K562 (cell line): ENCODE measurements around the gene ZDHHC24. TPM values are rescaled to one million over a fixed set of nuclear protein-coding genes. Genes with fewer than 3 reads are reported as not detected.

Experiments used
- ATAC-seq: fragments of 200-7000 bp; cut with Tn5 transposase; 3 replicates; pipeline ENCODE4 v1.9.1; 2020; ENCODE audit warnings: moderate library complexity
- BruUV-seq: library from RNA; stranded (reverse); fragments of 400-500 nt; replicated peaks from 2 replicates; lab custom pipeline; 2021; lab: Mats Ljungman, UMichigan
- CTCF ChIA-PET: fragments of 300-600 bp; formaldehyde crosslinking; extraction: SDS; loops from one replicate; lab custom pipeline; 2021; ENCODE audit warnings: low intra/inter-chr PET ratio; lab: Yijun Ruan, JAX
- POLR2A ChIA-PET: fragments of 300-600, 350-650 bp; sonication (Branson Sonifier 250); formaldehyde crosslinking; extraction: SDS; loops from one replicate; lab custom pipeline; 2021; ENCODE audit warnings: antibody characterized with exemption, inconsistent platforms; lab: Yijun Ruan, JAX
- DNase-seq, 4 experiments: peaks; one replicate each; pipeline versions ENCODE4 v3.0.0 to v3.0.0-alpha.2; 2011 to 2018; ENCODE audit warnings: low spot score in 3 of 4, mixed read lengths in 3 of 4; ENCODE audit errors: extremely low read depth in 1 of 4
- FAIRE-seq: peaks from 2 replicates; lab custom pipeline; 2011; peaks lifted over from hg19 to GRCh38; lab: Jason Lieb, UNC
- H2AFZ ChIP-seq: 2 replicates; pipeline ENCODE4 v1.6.0; 2011; ENCODE audit warnings: low read depth, low read length, control low read depth, inconsistent platforms
- H3K27ac ChIP-seq: fragments of 200-600 bp; 3 replicates; pipeline ENCODE4 v1.8.0; 2011; ENCODE audit warnings: low read depth, mild to moderate bottlenecking, control low read depth, inconsistent platforms, low read length, moderate library complexity, mixed read lengths; ENCODE audit errors: extremely low read depth
- H3K27me3 ChIP-seq, 2 experiments: fragments of 300-600 bp in 1 of 2; 2 replicates in 1 of 2; 3 replicates in 1 of 2; pipeline versions ENCODE4 v1.6.0 to v1.8.0; 2011; ENCODE audit warnings: inconsistent platforms in 2 of 2, low read length in 2 of 2, mild to moderate bottlenecking in 1 of 2, mixed read lengths in 1 of 2, moderate library complexity in 1 of 2; ENCODE audit not compliant: control insufficient read depth in 2 of 2, insufficient read depth in 2 of 2
- H3K36me3 ChIP-seq: fragments of 300-600 bp; 3 replicates; pipeline ENCODE4 v1.8.0; 2011; ENCODE audit warnings: mild to moderate bottlenecking, low read length, inconsistent platforms; ENCODE audit not compliant: control insufficient read depth, insufficient read depth
- H3K4me1 ChIP-seq, 2 experiments: fragments of 200-600 bp in 1 of 2; replicated peaks in 1 of 2; 2 replicates in 1 of 2; 3 replicates in 1 of 2; pipeline versions ENCODE4 v1.5.1 to v1.8.0; 2011; ENCODE audit warnings: inconsistent platforms in 2 of 2, low read length in 2 of 2, mild to moderate bottlenecking in 1 of 2, mixed read lengths in 1 of 2, moderate library complexity in 1 of 2; ENCODE audit not compliant: control insufficient read depth in 2 of 2, insufficient read depth in 2 of 2
- H3K4me2 ChIP-seq: 2 replicates; pipeline ENCODE4 v1.6.1; 2011; ENCODE audit warnings: low read length, control low read depth, inconsistent platforms, mixed read lengths; ENCODE audit not compliant: insufficient read depth
- H3K4me3 ChIP-seq: fragments of 200-600 bp; sonication (generic), shearing (Covaris generic); 2 replicates; pipeline ENCODE4 v1.5.1; 2016; ENCODE audit warnings: control low read depth, inconsistent platforms
- H3K79me2 ChIP-seq: fragments of 200-600 bp; 3 replicates; pipeline ENCODE4 v1.8.0; 2011; ENCODE audit warnings: low read length, inconsistent platforms; ENCODE audit not compliant: control insufficient read depth, insufficient read depth
- H3K9ac ChIP-seq, 2 experiments: 2 replicates each; pipeline versions ENCODE4 v1.6.0 to v1.6.1; 2011; ENCODE audit warnings: low read depth in 2 of 2, low read length in 2 of 2, control low read depth in 1 of 2, inconsistent platforms in 1 of 2, mild to moderate bottlenecking in 1 of 2, mixed read lengths in 1 of 2; ENCODE audit not compliant: insufficient read depth in 1 of 2
- H3K9me1 ChIP-seq: one replicate; pipeline ENCODE4 v1.6.0; 2011; ENCODE audit warnings: inconsistent platforms, mild to moderate bottlenecking, low read length, moderate library complexity; ENCODE audit not compliant: control insufficient read depth, insufficient read depth
- H3K9me3 ChIP-seq: replicated peaks from 2 replicates; pipeline ENCODE4 v1.5.1; 2011; ENCODE audit warnings: low read depth, low read length, inconsistent platforms; ENCODE audit not compliant: control insufficient read depth, insufficient read depth
- H4K20me1 ChIP-seq: replicated peaks from 2 replicates; pipeline ENCODE4 v1.6.1; 2011; ENCODE audit warnings: low read length, inconsistent platforms, mixed read lengths; ENCODE audit not compliant: control insufficient read depth, insufficient read depth
- CBFB ChIP-seq: sonication (generic); formaldehyde crosslinking; IDR thresholded peaks from 2 replicates; pipeline ENCODE4 v1.4.0; 2020; ENCODE audit warnings: mild to moderate bottlenecking, missing genetic modification reagents
- CREB5 ChIP-seq: fragments of 250-450 bp; sonication (Bioruptor Pico); IDR thresholded peaks from 2 replicates; pipeline ENCODE4 v1.5.0; 2020; ENCODE audit warnings: mild to moderate bottlenecking
- HMGXB4 ChIP-seq: sonication (generic); formaldehyde crosslinking; IDR thresholded peaks from 2 replicates; pipeline ENCODE4 v1.8.1; 2023; ENCODE audit warnings: mild to moderate bottlenecking, missing genetic modification reagents
- KLF10 ChIP-seq: fragments of 250-450 bp; sonication (Bioruptor Pico); IDR thresholded peaks from 2 replicates; pipeline ENCODE4 v1.6.1; 2021; ENCODE audit warnings: matching md5 sums
- MAX ChIP-seq: sonication (generic); formaldehyde crosslinking; IDR thresholded peaks from 2 replicates; pipeline ENCODE4 v1.9.0; 2022; ENCODE audit warnings: mild to moderate bottlenecking, missing genetic modification reagents
- MEIS2 ChIP-seq: fragments of 450-650 bp; IDR thresholded peaks from 2 replicates; pipeline ENCODE4 v1.6.1; 2014; ENCODE audit warnings: mild to moderate bottlenecking; ENCODE audit not compliant: partially characterized antibody
- NR4A1 ChIP-seq, 2 experiments: fragments of 250-450 bp in 1 of 2; fragments of 450-650 bp in 1 of 2; sonication (Bioruptor Pico) in 1 of 2; IDR thresholded peaks; 2 replicates each; pipeline versions ENCODE4 v1.4.0 to v1.6.1; 2016 to 2020; ENCODE audit warnings: mild to moderate bottlenecking in 2 of 2, missing compliant biosample characterization in 1 of 2, missing genetic modification characterization in 1 of 2, moderate library complexity in 1 of 2
- RBM15 ChIP-seq: fragments of 200-400 bp; formaldehyde crosslinking; IDR thresholded peaks from 2 replicates; pipeline ENCODE4 v1.6.1; 2018; ENCODE audit warnings: mild to moderate bottlenecking, low read length, moderate library complexity; ENCODE audit not compliant: insufficient read depth
- SIX5 ChIP-seq, 2 experiments: IDR thresholded peaks; 2 replicates each; pipeline ENCODE4 v1.6.1; 2011; ENCODE audit warnings: low read length in 2 of 2, borderline replicate concordance in 1 of 2, low read depth in 1 of 2, mild to moderate bottlenecking in 1 of 2, moderate library complexity in 1 of 2; ENCODE audit not compliant: insufficient read depth in 1 of 2
- SNAPC5 ChIP-seq: fragments of 250-450 bp; sonication (Bioruptor Pico); IDR thresholded peaks from 2 replicates; pipeline ENCODE4 v1.8.0; 2021; ENCODE audit warnings: moderate library complexity, mild to moderate bottlenecking, inconsistent platforms
- ZFP91 ChIP-seq: sonication (generic); formaldehyde crosslinking; IDR thresholded peaks from 2 replicates; pipeline ENCODE4 v1.8.0; 2022; ENCODE audit warnings: mild to moderate bottlenecking, missing genetic modification reagents
- ZNF212 ChIP-seq: fragments of 450-650 bp; formaldehyde crosslinking; IDR thresholded peaks from 2 replicates; pipeline ENCODE4 v1.4.0; 2020; ENCODE audit warnings: mild to moderate bottlenecking
- ZNF217 ChIP-seq: sonication (generic); formaldehyde crosslinking; IDR thresholded peaks from 2 replicates; pipeline ENCODE4 v1.8.0; 2022; ENCODE audit warnings: mild to moderate bottlenecking, missing genetic modification reagents
- ZNF512 ChIP-seq: IDR thresholded peaks from 2 replicates; pipeline ENCODE4 v1.6.1; 2016; ENCODE audit warnings: missing genetic modification characterization, missing compliant biosample characterization
- WGBS: fragments of 100-300 bp; shearing (Covaris generic); methylation state at CpG from one replicate; pipeline ENCODE4 v1.1.6; 2016; ENCODE audit warnings: low coverage, mixed read lengths; ENCODE audit not compliant: insufficient coverage; ENCODE audit errors: missing lambda C conversion rate; 5-methylcytosine and 5-hydroxymethylcytosine counted together
- in situ Hi-C: fragments of 300-500 bp; cut with MboI; formaldehyde crosslinking; loops from 4 replicates; pipeline ENCODE4 v1.15.0; 2018; ENCODE audit warnings: inconsistent platforms, mixed read lengths
- intact Hi-C: fragments of 100-400 bp; cut with micrococcal nuclease; formaldehyde crosslinking; loops from 2 replicates; pipeline ENCODE4 v1.14.2; 2022
- polyA plus RNA-seq, 8 experiments: library from polyadenylated mRNA; depleted of rRNA in 4 of 8; stranded (reverse) in 5 of 8; unstranded in 3 of 8; fragments of >200 nt; fragmentation: Nextera tagmentation in 2 of 8; fragmentation: Illumina TruSeq in 1 of 8; extraction: Ambion mirVana in 2 of 8; extraction: Trizol in 1 of 8; gene quantifications; 2 replicates each; pipeline versions ENCODE4 v1.2.1 to v1.2.3, GENCODE V29; 2011 to 2014; ENCODE audit warnings: inconsistent platforms in 1 of 8, missing spikeins in 1 of 8
- total RNA-seq, 7 experiments: library from RNA; depleted of rRNA in 6 of 7; stranded (reverse); fragments of >200 nt in 6 of 7; fragmentation: Illumina TruSeq in 2 of 7; extraction: Trizol in 2 of 7; gene quantifications; 2 replicates each; pipeline versions ENCODE4 v1.2.1 to v1.2.3, GENCODE V29; 2011 to 2021; ENCODE audit warnings: low replicate concordance in 1 of 7

Gene ZDHHC24
- total and polyA plus RNA-seq, 9 of the 15 experiments (the other 6 are each of a cell fraction or from before 2014, with no cell fraction given) = 0.45 to 11.2 (median 2.7) TPM

GRCh38 chr11:66566221-66566620 lies 20.4 kb upstream of the ZDHHC24 start:
- Histone ChIP-seq H4K20me1 (no peaks in the 10 kb centered on the region), H3K9me3 (no peaks in the 10 kb centered on the region), H3K4me3 (no peak overlapping the region), H3K9ac (no peak overlapping the region), H3K9me1 (no peaks in the 10 kb centered on the region), H3K27ac (no peak overlapping the region), H3K4me2 (no peak overlapping the region), H2AFZ (no peak overlapping the region), H3K36me3 (no peaks in the 10 kb centered on the region), H3K4me1 (peaks cover 11 to 27% of the 10 kb centered on the region in 2 experiments; a peak in 4 of 5 replicates), H3K27me3 (peaks cover 0 to 10% of the 10 kb centered on the region in 2 experiments; a peak in 2 of 5 replicates), H3K79me2 (no peaks in the 10 kb centered on the region)
- ChIA-PET CTCF (no interaction called here), POLR2A (interaction anchor here (1.8 kb wide), 1 partner anchor 7 kb away, joined by 5 read pairs; no protein-coding TSS in a partner anchor)
- DNase-seq (no peak), ATAC-seq (no peak), FAIRE-seq (no peak)
- in situ Hi-C loops (loop anchor here (5.0 kb wide), 1 partner anchor 271 kb away; no protein-coding TSS in a partner anchor), intact Hi-C loops (no loop called here)
- 36% methylated on average over 8 of the region's 8 CpGs for WGBS
- BruUV-seq = no TSS peak
- TF ChIP-seq KLF10 (CRISPR knock-in tag) (no peak), MEIS2 (no peak), NR4A1 (CRISPR knock-in tag; IDR thresholded peaks at IDR 0.05) (no peak), NR4A1 (tag; IDR thresholded peaks at IDR 0.05) (no peak), MAX (CRISPR knock-in tag) (no peak), RBM15 (no peak), ZNF212 (CRISPR knock-in tag) (no peak), ZNF217 (CRISPR knock-in tag) (no peak), CREB5 (no peak), SIX5 (IDR thresholded peaks at IDR 0.05; ENCODE audit: borderline replicate concordance in 1 of 2, insufficient read depth in 1 of 2, low read depth in 1 of 2, low read length in 2 of 2) (no peak), SNAPC5 (CRISPR knock-in tag) (no peak), ZFP91 (CRISPR knock-in tag) (no peak), HMGXB4 (CRISPR knock-in tag) (no peak), CBFB (CRISPR knock-in tag) (no peak), ZNF512 (tag) (no peak)
